ENCODE measurements around the gene LDLRAP1. TPM values are rescaled to one million over a fixed set of nuclear protein-coding genes. Genes with fewer than 3 reads are reported as not detected.

Gene LDLRAP1
- total RNA-seq, 2 experiments from 2014 or later, result 11.9 to 14.8 TPM

DNA sequence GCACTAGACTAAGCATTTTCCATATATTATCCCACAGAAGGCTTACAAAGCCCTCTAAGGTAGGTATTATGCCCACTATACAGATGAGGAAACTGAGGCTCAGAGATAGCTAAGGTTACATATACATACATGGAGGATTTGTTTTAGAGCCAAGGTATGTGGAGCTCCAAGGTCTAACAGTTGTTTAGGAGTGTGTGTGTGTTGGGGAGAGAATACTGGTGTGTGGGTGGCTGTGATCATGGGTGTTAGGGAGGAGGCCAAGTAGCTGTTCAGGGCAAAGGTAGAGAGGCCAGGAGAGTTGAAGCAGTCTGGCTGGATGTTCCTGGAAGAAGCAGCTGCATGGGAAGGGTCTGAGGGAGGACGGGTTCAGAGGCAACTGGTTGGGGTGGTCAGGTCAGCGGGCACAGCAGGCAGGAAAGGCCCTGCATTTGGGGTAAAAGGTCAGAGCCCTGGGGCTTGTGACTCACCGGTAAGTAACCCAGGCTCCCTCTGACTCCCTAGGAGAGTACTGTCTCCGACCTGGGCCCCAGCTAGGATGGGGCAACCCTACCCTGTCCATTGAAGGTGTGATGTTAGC lies 5.1 kb upstream of the LDLRAP1 start:
- ChIA-PET CTCF (interaction anchor here (1.0 to 1.6 kb wide), 3 partner anchors 16 to 632 kb away, joined by 3 to 4 read pairs (median 4); partner anchors contain the start of gene ZNF593), POLR2A (no interaction called here)
- intact Hi-C loops (cut with micrococcal nuclease), result no loop called here
- Mint-ChIP-seq H3K27ac (no peak overlapping the region), H3K36me3 (no peaks in the 10 kb centered on the region), H3K9me3 (no peaks in the 10 kb centered on the region), H3K4me1 (ENCODE audit: low read depth) (no peaks in the 10 kb centered on the region), H3K27me3 (no peaks in the 10 kb centered on the region), H3K4me3 (no peak overlapping the region)
- DNase-seq, result no peak

DNA sequence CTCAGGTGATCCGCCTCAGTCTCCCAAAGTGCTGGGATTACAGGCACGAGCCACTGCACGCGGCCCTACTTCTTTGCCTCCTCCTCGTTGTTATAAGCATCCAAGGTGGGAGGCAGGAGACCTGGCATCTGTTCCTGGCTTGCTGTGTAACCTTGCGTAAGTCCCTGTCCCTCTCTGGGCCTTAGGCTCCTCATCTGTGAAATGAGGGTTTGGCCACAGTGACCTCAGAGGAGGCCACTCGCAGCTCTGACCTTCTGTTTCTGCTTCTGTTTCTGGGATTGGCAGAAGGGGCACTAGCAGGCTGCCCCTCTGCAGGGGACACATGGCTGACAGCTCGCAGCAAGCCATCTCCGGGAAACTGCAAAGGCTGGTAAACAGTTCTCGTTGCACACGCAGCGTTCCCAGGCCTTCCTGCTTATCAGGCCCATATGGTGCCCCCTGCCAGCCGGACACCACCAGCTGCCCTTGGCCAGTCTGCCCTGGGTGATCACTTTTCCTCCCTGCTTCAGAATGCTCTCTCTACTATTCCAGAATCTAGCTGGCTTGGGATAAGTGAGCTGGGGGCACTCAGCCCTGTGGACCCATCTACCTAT lies 2.6 kb upstream of the LDLRAP1 start:
- Mint-ChIP-seq H3K27ac (no peak overlapping the region), H3K4me3 (no peak overlapping the region), H3K4me1 (ENCODE audit: low read depth) (peaks cover 14% of the 10 kb centered on the region), H3K27me3 (no peaks in the 10 kb centered on the region), H3K36me3 (no peaks in the 10 kb centered on the region), H3K9me3 (no peaks in the 10 kb centered on the region)
- ChIA-PET CTCF (interaction anchor here (1.3 to 3.4 kb wide), 2 partner anchors 20 to 21 kb away, joined by 5 to 8 read pairs; no protein-coding TSS in a partner anchor), POLR2A (no interaction called here)
- DNase-seq, result no peak
- intact Hi-C loops (cut with micrococcal nuclease), result loop anchor here (5.0 kb wide), 1 partner anchor 66 kb away; no protein-coding TSS in a partner anchor

DNA sequence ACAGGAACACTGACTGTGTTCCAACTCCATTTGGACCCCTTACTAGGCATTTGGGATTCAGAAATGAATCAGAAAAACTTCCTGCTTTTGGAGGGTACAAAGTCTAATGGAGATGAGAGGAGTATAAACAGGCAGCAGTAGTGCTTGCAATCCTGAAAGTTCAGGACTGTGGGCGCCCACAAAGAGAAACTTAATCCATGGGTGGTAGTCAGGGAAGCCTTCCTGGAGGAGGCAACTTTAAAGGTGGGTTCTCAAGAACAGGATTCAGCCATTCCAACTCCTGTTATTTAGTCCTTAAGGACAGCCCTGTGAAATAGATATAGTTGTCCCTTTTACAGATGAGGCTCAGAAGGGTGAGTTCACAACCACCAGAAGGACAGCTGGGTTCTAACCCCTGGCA lies 2.0 kb upstream of the LDLRAP1 start:
- no peak overlapping the region for H3K4me3 Mint-ChIP-seq
- intact Hi-C loops (cut with micrococcal nuclease), result loop anchor here (5.0 kb wide), 1 partner anchor 66 kb away; no protein-coding TSS in a partner anchor
- H3K36me3 Mint-ChIP-seq, result no peaks in the 10 kb centered on the region
- DNase-seq, result no peak
- ChIA-PET POLR2A (no interaction called here), CTCF (interaction anchor here (1.3 to 3.4 kb wide), 2 partner anchors 20 to 22 kb away, joined by 5 to 8 read pairs; no protein-coding TSS in a partner anchor)
- H3K9me3 Mint-ChIP-seq, result no peaks in the 10 kb centered on the region
- no peak overlapping the region for H3K27ac Mint-ChIP-seq
- no peaks in the 10 kb centered on the region for H3K27me3 Mint-ChIP-seq
- H3K4me1 Mint-ChIP-seq (ENCODE audit: low read depth), result peaks cover 20% of the 10 kb centered on the region

DNA sequence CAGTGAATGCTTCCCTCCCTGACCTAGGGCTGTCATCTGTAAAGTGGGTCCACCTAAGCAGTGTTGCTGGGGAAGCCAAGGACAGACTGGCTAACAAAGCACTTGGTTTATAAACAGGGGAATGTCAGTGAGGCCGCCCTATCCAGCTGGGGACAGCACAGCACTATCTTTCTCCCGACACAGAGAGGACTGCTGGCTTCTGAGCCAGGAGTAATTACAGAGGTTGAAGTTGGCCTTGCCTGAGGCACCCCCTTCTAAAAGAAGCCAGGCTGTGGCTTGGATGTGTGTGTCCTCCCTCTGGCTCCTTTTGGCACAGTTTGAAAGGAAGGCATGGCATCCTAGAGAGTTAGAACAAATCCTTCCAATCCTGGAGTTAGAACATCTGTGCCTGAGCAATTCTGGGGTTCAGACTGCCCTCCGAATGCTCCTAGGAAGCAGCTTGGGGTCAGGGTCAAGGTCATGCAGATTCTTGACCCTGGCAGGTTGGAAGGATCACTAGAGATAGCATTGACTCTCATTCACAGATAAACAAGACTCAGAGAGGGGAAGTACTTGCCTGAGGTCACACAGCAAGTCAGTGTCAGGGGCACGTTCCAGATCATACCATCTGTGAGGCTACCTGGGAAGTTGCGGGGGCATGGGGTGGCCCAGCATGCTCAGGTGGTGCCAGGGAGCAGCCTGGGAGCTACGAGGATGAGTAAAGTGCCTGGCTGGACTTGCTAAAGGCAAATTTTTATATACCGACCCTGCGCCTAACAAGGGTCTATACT lies 1.3 kb upstream of the LDLRAP1 start:
- intact Hi-C loops (cut with micrococcal nuclease), result loop anchor here (5.0 kb wide), 1 partner anchor 65 kb away; no protein-coding TSS in a partner anchor
- Mint-ChIP-seq H3K9me3 (no peaks in the 10 kb centered on the region), H3K4me3 (peak overlapping the region; percentile 34), H3K27me3 (no peaks in the 10 kb centered on the region), H3K27ac (no peak overlapping the region), H3K4me1 (ENCODE audit: low read depth) (peaks cover 26% of the 10 kb centered on the region), H3K36me3 (no peaks in the 10 kb centered on the region)
- POLR2A ChIA-PET, result no interaction called here
- DNase-seq, result no peak
- CTCF ChIA-PET, result interaction anchor here (0.6 to 3.4 kb wide), 2 partner anchors 21 to 622 kb away, joined by 3 to 8 read pairs; no protein-coding TSS in a partner anchor

DNA sequence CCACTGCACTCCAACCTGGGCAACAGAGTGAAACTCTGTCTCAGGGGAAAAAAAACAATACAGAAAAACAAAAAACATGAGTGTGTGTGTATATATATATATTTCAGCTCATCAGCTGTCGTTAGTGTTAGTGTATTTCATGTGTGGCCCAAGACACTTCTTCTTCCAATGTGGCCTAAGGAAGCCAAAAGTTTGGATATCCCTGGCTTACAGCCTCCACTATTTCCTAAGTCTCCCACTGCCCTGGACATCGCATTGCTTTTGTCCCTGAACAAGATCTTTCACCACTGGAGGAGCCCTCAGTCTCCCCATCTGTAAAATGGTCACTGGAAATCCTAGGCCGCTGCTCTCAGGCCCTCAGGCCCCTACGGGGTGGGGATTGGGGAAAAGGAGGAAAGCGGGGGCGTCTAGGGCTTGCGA lies 391 bp upstream of the LDLRAP1 start:
- Mint-ChIP-seq H3K4me1 (ENCODE audit: low read depth) (peaks cover 32% of the 10 kb centered on the region), H3K9me3 (no peaks in the 10 kb centered on the region), H3K4me3 (peak overlapping the region; percentile 63), H3K27ac (no peak overlapping the region), H3K36me3 (no peaks in the 10 kb centered on the region), H3K27me3 (no peaks in the 10 kb centered on the region)
- CTCF ChIA-PET, result interaction anchor here (0.6 to 3.4 kb wide), 4 partner anchors 22 to 272 kb away, joined by 3 to 8 read pairs (median 4); no protein-coding TSS in a partner anchor
- intact Hi-C loops (cut with micrococcal nuclease), result loop anchor here (5.0 kb wide), 1 partner anchor 64 kb away; no protein-coding TSS in a partner anchor
- no peak for DNase-seq
- POLR2A ChIA-PET, result interaction anchor here (1.8 kb wide), 1 partner anchor 11 kb away, joined by 5 read pairs; no protein-coding TSS in a partner anchor

DNA sequence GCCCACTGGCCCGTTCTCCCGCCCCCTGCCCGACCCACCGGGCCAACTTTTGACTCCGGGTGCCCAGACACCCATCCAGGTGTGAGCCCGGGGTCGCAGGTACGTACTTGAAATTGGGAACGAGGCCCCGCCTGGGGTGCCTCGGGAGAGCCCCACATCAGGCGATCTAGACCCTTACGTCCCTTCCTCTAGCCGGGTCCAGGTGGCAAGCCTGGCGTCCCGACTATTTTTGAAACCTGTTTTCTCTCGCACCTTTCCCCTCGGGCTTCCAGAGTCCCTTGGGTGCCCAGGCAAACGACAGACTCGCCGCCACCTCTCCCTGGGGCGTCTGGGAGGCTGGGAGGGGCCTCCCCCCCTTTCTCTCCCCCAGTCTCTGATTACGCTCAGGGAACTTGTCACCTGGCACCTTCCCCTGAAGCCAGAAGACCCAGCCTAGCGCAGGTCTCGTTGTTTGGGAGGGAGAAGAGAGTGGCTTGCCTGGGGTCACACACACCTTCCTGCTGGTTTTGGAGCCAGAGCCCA lies 898 bp downstream of the LDLRAP1 start:
- CTCF ChIA-PET, result interaction anchor here (0.6 to 1.8 kb wide), 2 partner anchors 17 to 230 kb away, joined by 3 to 5 read pairs; no protein-coding TSS in a partner anchor
- H3K27ac Mint-ChIP-seq, result peak overlapping the region; percentile 64

DNA sequence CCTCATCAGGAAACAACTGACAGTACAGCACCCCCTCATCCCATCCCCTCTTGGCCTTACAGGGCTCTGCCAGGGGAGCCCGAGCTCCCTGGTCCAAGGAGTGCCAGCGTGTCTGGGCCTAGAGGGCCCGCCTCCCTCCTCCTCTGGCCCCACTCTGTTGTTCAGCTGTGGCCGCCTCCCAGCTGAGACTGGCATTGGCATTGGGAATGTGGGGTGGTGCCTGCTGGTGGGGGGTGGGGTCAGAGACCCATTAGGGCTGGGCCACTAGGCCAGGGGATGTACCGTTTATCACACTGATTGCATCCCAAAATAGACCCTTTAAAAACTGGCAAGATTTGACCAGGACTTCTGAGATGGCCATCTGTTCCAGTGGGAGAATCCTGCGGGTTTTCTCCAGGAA lies 1.4 kb downstream of the LDLRAP1 start:
- Mint-ChIP-seq H3K27me3 (no peaks in the 10 kb centered on the region), H3K4me3 (peak overlapping the region; percentile 81), H3K36me3 (no peaks in the 10 kb centered on the region), H3K9me3 (no peaks in the 10 kb centered on the region), H3K27ac (peak overlapping the region; percentile 64), H3K4me1 (ENCODE audit: low read depth) (peaks cover 46% of the 10 kb centered on the region)
- intact Hi-C loops (cut with micrococcal nuclease), result loop anchor here (5.0 kb wide), 2 partner anchors 62 to 132 kb away; no protein-coding TSS in a partner anchor
- no peak for DNase-seq
- ChIA-PET CTCF (interaction anchor here (0.6 kb wide), 1 partner anchor 16 kb away, joined by 3 read pairs; no protein-coding TSS in a partner anchor), POLR2A (interaction anchor here (1.8 kb wide), 1 partner anchor 9 kb away, joined by 5 read pairs; no protein-coding TSS in a partner anchor)

More for the DNA sequence above, 898 bp downstream of the LDLRAP1 start:
- Mint-ChIP-seq H3K4me3 (peak overlapping the region; percentile 81), H3K9me3 (no peaks in the 10 kb centered on the region), H3K36me3 (no peaks in the 10 kb centered on the region), H3K27me3 (no peaks in the 10 kb centered on the region), H3K4me1 (ENCODE audit: low read depth) (peaks cover 42% of the 10 kb centered on the region)
- DNase-seq, result no peak
- intact Hi-C loops (cut with micrococcal nuclease), result loop anchor here (5.0 kb wide), 1 partner anchor 63 kb away; no protein-coding TSS in a partner anchor
- POLR2A ChIA-PET, result interaction anchor here (1.0 to 1.8 kb wide), 2 partner anchors 10 to 257 kb away, joined by 3 to 5 read pairs; no protein-coding TSS in a partner anchor

DNA sequence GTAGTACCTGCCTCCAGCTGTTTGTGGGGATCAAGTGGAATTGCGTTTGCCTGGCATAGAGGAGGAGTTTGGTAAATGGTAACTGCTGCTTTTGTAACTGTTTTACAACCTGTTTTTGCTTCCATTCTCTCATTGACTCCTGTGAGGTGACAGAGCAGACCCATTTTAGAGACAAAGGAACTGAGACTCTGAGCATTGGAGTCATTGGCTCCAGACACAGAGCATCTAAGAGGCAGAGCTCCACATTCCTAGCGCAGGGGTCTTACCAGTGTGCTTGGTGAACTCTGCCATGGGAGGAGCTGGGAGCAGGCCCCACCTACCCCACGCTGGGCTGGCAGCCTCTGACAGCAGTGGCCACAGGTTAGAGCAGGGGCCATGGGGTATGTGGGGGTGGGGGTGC lies 2.4 kb downstream of the LDLRAP1 start:
- Mint-ChIP-seq H3K9me3 (no peaks in the 10 kb centered on the region), H3K27ac (no peak overlapping the region), H3K4me3 (no peak overlapping the region), H3K27me3 (no peaks in the 10 kb centered on the region), H3K4me1 (ENCODE audit: low read depth) (peaks cover 55% of the 10 kb centered on the region), H3K36me3 (no peaks in the 10 kb centered on the region)
- ChIA-PET POLR2A (no interaction called here), CTCF (interaction anchor here (1.3 kb wide), 1 partner anchor 25 kb away, joined by 4 read pairs; no protein-coding TSS in a partner anchor)
- intact Hi-C loops (cut with micrococcal nuclease), result loop anchor here (5.0 kb wide), 1 partner anchor 132 kb away; no protein-coding TSS in a partner anchor
- DNase-seq, result no peak

DNA sequence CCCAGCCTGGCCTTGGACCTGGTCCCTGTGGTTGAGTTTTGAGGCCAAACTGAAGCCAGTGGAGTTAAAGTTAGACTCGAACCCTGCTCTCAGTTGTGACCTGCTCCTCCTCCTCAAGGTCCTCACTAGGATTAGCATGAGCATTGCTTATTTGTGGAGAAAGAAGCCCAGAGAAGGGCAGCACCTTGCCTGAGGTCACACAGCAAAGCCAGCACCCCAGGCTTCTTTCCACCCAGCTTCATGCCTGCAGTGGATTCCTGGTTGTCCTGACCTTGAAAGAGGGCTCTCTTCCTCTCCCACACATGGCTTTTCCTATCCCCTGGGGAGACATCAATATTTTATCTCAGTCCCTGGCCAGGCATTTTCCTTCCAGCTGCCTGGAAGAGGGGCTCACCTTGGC lies 2.8 kb downstream of the LDLRAP1 start:
- Mint-ChIP-seq H3K27me3 (no peaks in the 10 kb centered on the region), H3K4me1 (ENCODE audit: low read depth) (peaks cover 59% of the 10 kb centered on the region), H3K27ac (no peak overlapping the region), H3K36me3 (no peaks in the 10 kb centered on the region), H3K9me3 (no peaks in the 10 kb centered on the region), H3K4me3 (no peak overlapping the region)
- intact Hi-C loops (cut with micrococcal nuclease), result loop anchor here (5.0 kb wide), 1 partner anchor 131 kb away; no protein-coding TSS in a partner anchor
- ChIA-PET CTCF (interaction anchor here (0.8 to 1.3 kb wide), 2 partner anchors 25 to 29 kb away, joined by 3 to 4 read pairs; no protein-coding TSS in a partner anchor), POLR2A (no interaction called here)
- no peak for DNase-seq

DNA sequence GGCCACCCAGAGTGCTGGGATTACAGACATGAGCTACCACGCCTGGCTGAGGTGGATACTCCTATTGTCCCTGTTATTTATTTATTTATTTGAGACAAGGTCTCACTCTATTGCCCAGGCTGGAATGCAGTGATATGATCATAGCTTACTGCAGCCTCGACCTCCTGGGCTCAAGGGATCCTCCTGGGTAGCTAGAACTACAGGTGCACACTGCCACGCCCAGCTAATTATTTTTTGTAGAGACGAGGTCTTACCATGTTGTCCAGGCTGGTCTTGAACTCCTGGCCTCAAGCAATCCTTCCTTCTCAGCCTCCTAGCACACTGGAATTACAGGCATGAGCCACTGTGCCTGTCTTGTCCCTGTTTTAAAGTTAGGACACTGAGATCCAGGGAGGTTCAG lies 5.2 kb downstream of the LDLRAP1 start:
- no peak for DNase-seq
- H3K36me3 Mint-ChIP-seq, result no peaks in the 10 kb centered on the region
- no peak overlapping the region for H3K4me3 Mint-ChIP-seq
- intact Hi-C loops (cut with micrococcal nuclease), result loop anchor here (5.0 kb wide), 1 partner anchor 129 kb away; no protein-coding TSS in a partner anchor
- no peaks in the 10 kb centered on the region for H3K9me3 Mint-ChIP-seq
- ChIA-PET POLR2A (interaction anchor here (1.3 to 1.9 kb wide), 3 partner anchors 13 to 121 kb away, joined by 5 to 8 read pairs (median 6); no protein-coding TSS in a partner anchor), CTCF (interaction anchor here (0.8 to 2.4 kb wide), 9 partner anchors 17 to 423 kb away, joined by 3 to 15 read pairs (median 5); no protein-coding TSS in a partner anchor)
- H3K27ac Mint-ChIP-seq, result peak overlapping the region; percentile 93
- H3K4me1 Mint-ChIP-seq (ENCODE audit: low read depth), result peaks cover 81% of the 10 kb centered on the region
- no peaks in the 10 kb centered on the region for H3K27me3 Mint-ChIP-seq

Data from activated CD4-positive, alpha-beta memory T cell treated with anti-CD3 and anti-CD28 coated beads for 36 hours (primary cell).